ENCODE data around the gene RALGAPA1.
A peak's percentile ranks its signal among the peaks of the same experiment; 100 is the strongest.
"Not testable (repeated sequence)": the region's sequence is repeated elsewhere in the genome, so short reads cannot be mapped to it uniquely, and the experiment has no call there.

The RALGAPA1 gene

GRCh38 chr14:35766700-35767082, 42.4 kb downstream of the RALGAPA1 start:
- FAIRE-seq, result no peak

DNA sequence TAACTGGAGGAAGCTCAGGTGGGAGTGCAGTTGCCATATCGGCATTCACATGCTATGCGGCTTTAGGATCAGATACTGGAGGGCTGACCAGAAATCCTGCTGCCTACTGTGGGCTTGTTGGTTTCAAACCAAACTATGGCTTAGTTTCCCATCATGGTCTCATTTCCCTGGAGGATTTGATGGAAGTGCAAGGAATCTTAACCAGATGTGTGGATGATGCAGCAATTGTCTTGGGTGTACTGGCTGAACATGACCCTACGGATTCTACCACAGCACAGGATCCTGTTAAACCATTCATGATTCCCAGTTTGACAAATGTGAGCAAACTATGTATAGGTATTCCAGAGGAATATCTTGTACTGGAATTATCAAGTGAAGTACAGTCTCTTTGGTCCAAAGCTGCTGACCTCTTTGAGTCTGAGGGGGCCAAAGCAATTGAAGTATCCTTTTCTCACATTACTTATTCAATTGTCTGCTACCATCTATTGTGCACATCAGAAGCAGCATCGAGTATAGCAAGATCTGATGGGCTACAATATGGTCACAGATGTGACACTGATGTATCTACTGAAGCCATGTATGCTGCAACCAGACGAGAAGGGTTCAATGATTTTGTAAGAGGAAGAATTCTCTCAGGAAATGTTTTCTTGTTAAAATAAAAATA, 42.9 kb downstream of the RALGAPA1 start:
- FAIRE-seq (no peak), DNase-seq (ENCODE audit: insufficient read length, low spot score) (no peak)

More at GRCh38 chr14:35766700-35767082, 42.4 kb downstream of the RALGAPA1 start:
- no peak for DNase-seq (ENCODE audit: insufficient read length, low spot score)

- DNase-seq (ENCODE audit: insufficient read length, low spot score) (no peak), FAIRE-seq (no peak)
Observed at GRCh38 chr14:35761922-35762321, 47.2 kb downstream of the RALGAPA1 start.

GRCh38 chr14:35760143-35760542, 49.0 kb downstream of the RALGAPA1 start:
- DNase-seq (ENCODE audit: insufficient read length, low spot score) (no peak), FAIRE-seq (no peak)

DNA sequence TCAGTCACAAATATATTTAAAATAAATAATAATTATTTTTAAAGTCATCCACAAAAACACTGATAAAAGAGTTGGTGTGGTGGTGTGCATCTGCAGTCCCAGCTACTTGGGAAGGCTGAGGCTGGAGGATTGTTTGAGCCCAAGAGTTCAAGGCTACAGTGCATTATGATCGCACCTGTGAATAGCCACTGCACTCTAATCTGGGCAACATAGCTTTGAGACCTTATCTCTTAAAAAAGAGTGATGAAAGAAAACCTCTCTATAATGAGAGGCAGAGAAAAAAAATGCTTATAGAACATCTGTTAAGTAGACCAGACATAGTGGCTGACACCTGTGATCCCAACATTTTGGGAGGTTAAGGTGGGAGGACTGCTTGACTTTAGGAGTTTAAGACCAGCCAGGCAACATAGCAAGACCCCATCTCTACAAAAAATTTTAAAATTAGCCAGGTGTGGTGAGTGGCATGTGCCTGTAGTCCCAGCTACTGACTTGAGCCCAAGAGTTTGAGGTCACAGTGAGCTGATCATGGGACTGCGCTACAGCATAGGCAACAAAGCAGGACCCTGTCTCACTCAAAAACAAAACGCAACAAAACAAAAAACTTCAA, 50.5 kb downstream of the RALGAPA1 start:
- no peak for DNase-seq (ENCODE audit: insufficient read length, low spot score)
- FAIRE-seq, result no peak

GRCh38 chr14:35754671-35755070, 54.4 kb downstream of the RALGAPA1 start:
- no peak for DNase-seq (ENCODE audit: insufficient read length, low spot score)
- no peak for FAIRE-seq

- no peak for FAIRE-seq
- no peak for DNase-seq (ENCODE audit: insufficient read length, low spot score)
Observed at GRCh38 chr14:35752380-35752779, 56.7 kb downstream of the RALGAPA1 start.

DNA sequence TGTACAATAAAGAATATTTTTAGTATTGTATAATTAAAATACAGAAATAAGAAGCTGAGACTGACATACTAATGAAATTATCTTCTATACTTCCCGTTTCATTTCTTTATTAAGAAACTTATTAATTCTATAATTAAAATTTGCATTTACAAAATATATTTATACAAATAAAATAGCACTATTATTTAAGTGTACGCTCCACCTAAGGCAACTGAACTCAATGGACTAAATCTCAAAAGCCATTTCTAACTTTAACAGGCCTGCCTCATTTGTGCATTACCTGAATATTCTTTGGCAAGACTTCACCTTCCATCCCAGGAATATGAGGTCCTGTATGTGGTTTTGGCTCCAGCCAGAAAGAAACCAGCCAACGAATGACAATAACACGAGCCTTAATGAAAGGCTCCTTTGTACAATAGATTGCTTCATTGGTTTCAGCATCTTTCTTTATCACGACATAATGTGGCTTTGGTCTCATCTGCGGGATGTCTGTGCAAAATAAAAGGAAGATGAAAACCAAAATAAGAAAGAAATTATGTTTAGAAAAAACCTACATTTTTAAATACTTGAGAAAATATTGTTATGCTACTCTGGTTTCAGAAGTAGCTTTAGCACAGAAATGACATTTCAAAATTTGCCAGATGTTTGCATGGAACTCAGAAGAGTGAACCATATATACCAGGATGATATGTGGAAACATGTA, 58.7 kb downstream of the RALGAPA1 start:
- no peak for FAIRE-seq

DNA sequence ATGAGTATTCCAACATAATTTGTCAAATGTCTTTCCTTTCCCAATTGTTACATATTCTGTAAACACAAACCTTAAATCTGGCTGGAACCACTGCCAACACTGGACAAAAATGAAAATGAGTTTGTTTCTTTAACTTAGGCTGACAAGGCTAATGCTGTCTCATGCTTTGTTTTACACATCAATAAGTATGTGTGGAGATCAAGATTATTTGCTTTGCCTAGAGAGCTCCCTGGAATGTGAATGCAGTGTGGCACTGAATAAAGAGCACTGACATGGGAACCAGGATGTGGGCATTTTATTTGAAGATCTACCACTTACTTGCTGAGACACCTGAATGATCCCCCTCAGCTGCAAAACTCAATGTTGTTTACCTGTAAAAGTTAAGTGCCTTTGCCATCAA, 61.7 kb downstream of the RALGAPA1 start:
- no peak for DNase-seq (ENCODE audit: insufficient read length, low spot score)
- peak; percentile 37 for FAIRE-seq

More for the DNA sequence above, 58.7 kb downstream of the RALGAPA1 start:
- no peak for DNase-seq (ENCODE audit: insufficient read length, low spot score)

DNA sequence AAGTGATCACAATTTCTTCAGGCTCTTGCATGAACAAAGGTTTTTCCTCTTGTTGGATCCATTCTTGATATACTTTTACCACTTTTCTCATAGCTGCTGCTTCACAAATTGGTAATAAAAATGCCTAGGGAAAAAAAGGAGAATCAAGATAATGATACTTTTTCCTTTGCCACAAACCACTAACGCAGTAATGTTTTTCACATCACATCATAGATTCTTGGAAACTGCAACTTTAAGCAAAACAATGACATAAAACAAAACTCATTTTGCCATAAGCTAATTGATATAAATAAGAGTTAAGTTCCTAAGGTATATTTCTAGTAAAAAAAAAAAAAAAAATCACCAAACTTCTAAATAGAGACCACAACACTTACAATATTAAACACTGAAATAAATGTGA, 66.7 kb downstream of the RALGAPA1 start:
- no peak for FAIRE-seq
- DNase-seq (ENCODE audit: insufficient read length, low spot score), result no peak

DNA sequence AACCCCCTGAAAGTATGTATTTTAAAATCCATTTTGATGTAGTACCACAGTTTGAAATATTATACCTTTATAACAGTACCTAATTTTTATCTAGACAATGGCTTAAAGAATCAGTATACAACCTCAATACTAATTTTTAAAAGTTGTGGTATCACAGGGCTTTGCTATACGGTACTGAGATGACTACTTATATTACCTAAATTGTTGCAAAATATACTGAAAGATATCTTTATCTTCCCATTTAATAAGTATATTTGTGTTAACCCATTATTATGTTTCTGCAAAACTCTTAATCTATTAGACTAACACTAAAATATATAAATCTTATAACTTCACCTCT, 67.1 kb downstream of the RALGAPA1 start:
- DNase-seq (ENCODE audit: insufficient read length, low spot score) (no peak), FAIRE-seq (no peak)

DNA sequence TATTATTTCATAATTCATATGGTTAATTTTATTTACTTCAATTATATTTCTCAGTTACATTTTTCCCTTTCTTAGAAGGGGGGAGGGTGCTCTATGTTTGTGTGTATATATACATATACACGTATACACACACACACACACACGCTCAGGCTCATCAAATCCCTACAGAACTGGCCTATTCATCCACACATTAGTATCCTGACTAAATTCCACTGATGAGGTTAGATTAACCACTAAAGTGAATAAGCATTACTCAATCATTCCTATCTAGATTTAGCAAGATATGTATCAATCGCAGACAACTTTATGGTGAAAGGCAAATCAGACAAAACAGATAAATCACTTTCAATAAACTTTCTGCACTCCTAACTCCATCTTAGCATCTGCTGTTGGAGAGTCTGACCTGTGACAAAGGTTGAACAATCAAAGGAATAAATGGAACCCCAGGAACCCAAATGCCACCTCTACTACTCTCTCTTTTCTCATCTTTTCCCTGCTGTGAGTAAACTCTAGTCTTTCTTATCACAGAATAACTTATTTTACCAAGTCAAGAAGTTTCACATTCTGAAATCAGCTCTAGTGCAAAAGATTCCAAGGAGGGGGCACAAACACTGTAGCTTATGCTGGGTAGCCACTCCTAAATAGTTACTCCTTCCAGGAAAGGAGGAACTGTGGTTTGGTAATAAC, 67.6 kb downstream of the RALGAPA1 start:
- FAIRE-seq, result no peak
- no peak for DNase-seq (ENCODE audit: insufficient read length, low spot score)

GRCh38 chr14:35740215-35740614, 68.9 kb downstream of the RALGAPA1 start:
- no peak for FAIRE-seq
- DNase-seq (ENCODE audit: insufficient read length, low spot score), result no peak

DNA sequence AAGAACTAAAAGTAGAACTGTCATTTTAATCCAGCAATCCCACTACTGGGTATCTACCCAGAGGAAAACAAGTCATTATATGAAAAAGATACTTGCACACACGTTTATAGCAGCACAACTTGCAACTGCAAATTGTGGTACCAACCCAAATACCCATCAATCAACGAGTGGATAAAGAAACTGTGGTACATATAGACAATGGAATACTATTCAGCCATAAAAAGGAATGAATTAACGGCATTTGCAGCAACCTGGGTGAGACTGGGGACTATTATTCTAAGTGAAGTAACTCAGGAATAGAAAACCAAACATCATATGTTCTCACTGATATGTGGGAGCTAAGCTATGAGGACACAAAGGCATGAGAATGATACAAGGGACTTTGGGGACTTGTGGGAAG, 73.9 kb downstream of the RALGAPA1 start:
- FAIRE-seq; DNase-seq (ENCODE audit: insufficient read length, low spot score): not testable (repeated sequence)

- not testable (repeated sequence) for FAIRE-seq; DNase-seq (ENCODE audit: insufficient read length, low spot score)
Observed at GRCh38 chr14:35733510-35733909, 75.6 kb downstream of the RALGAPA1 start.

DNA sequence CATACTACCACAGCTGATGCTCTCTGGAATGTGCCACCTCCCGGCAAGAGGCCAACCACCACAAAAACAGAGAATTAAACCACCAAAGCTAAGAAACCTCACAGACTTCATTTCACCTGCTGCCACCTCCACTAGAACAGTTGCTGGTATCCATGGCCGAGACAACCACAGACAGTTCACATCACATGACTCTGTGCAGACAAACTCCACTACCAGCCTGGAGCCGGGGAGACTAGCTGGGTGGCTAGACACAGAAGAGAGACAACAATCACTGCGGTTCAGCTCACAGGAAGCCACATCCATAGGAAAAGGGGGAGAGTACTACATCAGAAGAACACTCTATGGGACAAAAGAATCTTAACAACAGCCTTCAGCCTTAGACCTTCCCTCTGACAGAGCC, 78.2 kb downstream of the RALGAPA1 start:
- FAIRE-seq (no peak), DNase-seq (ENCODE audit: insufficient read length, low spot score) (no peak)

GRCh38 chr14:35727764-35728163, 81.3 kb downstream of the RALGAPA1 start:
- FAIRE-seq (no peak), DNase-seq (ENCODE audit: insufficient read length, low spot score) (no peak)

DNA sequence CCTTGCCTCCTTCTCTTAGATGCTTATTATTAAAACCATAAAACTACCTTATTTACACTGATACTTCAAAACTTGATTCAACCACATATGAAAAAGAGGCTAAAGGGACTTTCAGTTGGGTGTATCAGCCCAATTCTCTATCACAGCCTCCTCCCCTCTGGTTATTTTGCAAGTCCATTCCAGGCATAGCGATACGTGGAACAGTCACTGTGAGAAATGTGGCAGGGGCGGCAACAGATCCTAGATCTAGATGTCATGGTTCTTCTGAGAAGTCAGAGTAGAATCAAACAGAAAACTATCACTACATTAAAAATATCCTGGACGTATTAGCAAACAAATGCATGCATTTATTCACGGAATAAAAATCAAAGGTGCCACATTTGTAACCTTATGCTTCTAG, 83.2 kb downstream of the RALGAPA1 start:
- FAIRE-seq, result no peak
- DNase-seq (ENCODE audit: insufficient read length, low spot score), result no peak

GRCh38 chr14:35715079-35715478, 94.0 kb downstream of the RALGAPA1 start:
- FAIRE-seq (no peak), DNase-seq (ENCODE audit: insufficient read length, low spot score) (no peak)

GRCh38 chr14:35712466-35712865, 96.6 kb downstream of the RALGAPA1 start:
- no peak for DNase-seq (ENCODE audit: insufficient read length, low spot score)
- FAIRE-seq, result no peak

- no peak for DNase-seq (ENCODE audit: insufficient read length, low spot score)
Observed at GRCh38 chr14:35708062-35708461, 101.0 kb downstream of the RALGAPA1 start.

More at GRCh38 chr14:35708062-35708461, 101.0 kb downstream of the RALGAPA1 start:
- no peak for FAIRE-seq

All from GM19239 (cell line).